Stimulated activated CD4-positive, alpha-beta T cell treated with anti-CD3 and anti-CD28 coated beads, Interleukin-15, amount 100 ng/mL, for 48 hours (primary cell): ENCODE measurements around the gene NCKAP5L.
"Not testable (repeated sequence)": the region's sequence is repeated elsewhere in the genome, so short reads cannot be mapped to it uniquely, and the experiment has no call there.

Experiments
- DNase-seq, 2 donors: peaks; one replicate each; pipeline ENCODE4 v3.0.0-alpha.2; 2020; ENCODE audit warnings: low read depth in 2 of 2

The NCKAP5L gene, protein sequence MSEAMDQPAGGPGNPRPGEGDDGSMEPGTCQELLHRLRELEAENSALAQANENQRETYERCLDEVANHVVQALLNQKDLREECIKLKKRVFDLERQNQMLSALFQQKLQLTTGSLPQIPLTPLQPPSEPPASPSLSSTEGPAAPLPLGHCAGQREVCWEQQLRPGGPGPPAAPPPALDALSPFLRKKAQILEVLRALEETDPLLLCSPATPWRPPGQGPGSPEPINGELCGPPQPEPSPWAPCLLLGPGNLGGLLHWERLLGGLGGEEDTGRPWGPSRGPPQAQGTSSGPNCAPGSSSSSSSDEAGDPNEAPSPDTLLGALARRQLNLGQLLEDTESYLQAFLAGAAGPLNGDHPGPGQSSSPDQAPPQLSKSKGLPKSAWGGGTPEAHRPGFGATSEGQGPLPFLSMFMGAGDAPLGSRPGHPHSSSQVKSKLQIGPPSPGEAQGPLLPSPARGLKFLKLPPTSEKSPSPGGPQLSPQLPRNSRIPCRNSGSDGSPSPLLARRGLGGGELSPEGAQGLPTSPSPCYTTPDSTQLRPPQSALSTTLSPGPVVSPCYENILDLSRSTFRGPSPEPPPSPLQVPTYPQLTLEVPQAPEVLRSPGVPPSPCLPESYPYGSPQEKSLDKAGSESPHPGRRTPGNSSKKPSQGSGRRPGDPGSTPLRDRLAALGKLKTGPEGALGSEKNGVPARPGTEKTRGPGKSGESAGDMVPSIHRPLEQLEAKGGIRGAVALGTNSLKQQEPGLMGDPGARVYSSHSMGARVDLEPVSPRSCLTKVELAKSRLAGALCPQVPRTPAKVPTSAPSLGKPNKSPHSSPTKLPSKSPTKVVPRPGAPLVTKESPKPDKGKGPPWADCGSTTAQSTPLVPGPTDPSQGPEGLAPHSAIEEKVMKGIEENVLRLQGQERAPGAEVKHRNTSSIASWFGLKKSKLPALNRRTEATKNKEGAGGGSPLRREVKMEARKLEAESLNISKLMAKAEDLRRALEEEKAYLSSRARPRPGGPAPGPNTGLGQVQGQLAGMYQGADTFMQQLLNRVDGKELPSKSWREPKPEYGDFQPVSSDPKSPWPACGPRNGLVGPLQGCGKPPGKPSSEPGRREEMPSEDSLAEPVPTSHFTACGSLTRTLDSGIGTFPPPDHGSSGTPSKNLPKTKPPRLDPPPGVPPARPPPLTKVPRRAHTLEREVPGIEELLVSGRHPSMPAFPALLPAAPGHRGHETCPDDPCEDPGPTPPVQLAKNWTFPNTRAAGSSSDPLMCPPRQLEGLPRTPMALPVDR (N-terminal part only)

DNA sequence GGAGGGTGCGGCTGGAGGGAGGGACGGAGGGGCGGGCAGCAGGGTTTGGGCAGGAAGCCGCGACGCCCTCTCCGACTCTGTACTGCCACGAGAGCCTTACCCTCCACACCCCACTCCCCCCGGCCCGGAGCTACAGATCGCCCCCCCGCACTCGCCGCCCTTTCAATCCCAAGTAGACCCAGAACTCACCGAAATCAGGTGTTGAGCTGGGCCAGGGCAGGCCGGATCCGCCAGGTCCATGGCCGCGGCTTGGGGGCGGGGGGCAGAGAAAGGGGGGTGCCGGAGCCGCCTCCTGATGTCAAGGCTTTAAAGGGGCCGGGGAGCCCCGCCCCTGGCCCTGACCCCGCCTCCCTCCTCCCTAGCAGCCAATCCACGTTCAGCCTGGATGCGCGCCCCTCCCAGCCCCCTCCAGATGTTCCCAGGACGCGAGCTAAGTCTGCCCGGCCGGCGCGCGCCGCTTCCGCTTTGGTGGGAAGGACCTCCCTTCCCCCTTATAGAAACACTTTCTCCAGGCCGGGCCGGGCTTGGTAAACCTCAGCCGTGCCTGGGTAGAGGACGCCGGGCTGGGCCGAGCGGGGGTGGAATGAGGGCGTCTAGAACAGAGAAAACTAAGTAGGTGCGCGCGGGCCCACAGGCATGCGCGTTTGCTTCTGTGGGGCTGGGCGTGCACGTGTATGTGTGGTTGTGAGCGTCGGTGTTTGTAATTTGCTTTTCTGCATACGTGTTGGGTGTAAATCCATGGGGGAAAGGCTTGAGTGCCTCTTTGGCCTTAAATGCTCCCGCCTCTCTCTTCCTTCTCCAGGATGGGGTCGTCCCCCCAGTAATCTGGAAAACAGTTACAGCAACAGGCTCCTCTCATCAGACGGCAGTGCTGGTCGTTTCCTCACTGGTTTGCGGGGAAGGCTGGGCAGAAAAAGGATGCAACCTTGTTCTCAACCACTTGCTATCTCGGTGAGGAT is at the start of gene NCKAP5L:
TSS of gene NCKAP5L (minus strand) at position 281 of the 959 bp plus-strand sequence. CDS start 24,369 bp downstream, outside the sequence.
- DNase-seq = peak; percentile 89 to 91

DNA sequence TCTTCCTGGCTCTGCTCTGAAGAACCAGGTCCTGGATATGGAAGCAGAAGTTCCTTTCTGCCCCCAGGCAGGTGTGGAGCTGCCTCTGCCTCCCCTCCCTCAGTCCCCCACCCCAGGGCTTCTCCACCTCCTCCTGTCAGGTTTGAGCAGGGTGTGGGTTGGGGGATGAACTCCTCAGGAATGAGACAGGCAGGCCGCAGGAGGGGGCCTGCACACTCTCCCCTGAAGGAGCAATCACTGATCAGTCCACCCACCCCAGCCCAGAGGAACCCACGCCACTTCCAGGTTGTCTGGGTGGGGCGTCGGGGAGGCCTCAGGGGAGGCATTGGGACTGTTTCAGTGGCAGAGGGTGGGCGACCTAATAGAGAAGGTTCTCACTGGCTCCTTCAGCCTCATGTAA is 48.9 kb upstream of the NCKAP5L start:
- DNase-seq = no peak

DNA sequence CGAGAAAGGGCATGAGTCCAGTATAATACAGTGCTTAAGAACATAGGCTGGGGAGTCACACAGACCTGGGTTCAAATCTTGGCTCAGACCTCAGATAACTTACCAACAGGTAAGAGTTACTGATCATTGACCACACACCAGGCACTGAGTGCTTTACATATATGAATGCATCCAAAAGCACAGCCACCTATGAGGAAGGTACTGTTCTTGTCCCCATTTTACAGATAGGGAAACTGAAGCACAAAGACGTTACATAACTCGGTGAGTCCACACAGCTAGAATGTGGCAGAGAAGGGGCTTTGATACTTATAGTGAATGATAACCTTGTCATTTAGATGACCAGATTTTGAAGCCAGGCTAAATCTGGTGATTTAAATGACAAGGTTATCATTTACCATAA is 47.9 kb upstream of the NCKAP5L start:
- DNase-seq = no peak

DNA sequence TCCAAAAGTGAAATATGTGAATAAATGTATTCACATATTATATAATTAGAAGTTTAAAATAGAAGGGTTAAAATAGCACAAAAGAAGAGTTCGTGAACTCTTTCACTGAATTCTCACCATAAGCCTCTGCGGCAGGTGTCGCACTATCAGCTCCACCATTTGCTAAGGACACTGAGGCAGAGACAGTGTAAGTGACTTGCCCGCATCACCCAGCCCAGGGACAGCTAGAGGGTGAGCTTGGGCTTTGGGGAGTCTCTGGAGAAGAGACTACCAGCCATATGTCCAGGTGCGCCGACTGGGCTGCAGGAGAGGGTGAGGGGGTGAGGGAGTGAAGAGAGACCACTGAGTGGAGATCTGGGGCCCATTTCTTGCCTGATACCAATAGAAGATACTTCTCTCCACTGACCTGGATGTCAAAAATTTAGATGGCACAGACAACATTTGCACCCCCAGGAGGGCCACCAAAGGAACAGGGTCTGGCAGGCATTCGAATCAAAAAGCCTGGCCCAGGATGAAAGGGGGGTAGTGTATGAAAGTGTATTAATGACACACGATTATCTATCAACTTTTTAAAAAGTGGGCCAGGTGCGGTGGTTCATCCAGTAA is 47.0 kb upstream of the NCKAP5L start:
- no peak for DNase-seq

DNA sequence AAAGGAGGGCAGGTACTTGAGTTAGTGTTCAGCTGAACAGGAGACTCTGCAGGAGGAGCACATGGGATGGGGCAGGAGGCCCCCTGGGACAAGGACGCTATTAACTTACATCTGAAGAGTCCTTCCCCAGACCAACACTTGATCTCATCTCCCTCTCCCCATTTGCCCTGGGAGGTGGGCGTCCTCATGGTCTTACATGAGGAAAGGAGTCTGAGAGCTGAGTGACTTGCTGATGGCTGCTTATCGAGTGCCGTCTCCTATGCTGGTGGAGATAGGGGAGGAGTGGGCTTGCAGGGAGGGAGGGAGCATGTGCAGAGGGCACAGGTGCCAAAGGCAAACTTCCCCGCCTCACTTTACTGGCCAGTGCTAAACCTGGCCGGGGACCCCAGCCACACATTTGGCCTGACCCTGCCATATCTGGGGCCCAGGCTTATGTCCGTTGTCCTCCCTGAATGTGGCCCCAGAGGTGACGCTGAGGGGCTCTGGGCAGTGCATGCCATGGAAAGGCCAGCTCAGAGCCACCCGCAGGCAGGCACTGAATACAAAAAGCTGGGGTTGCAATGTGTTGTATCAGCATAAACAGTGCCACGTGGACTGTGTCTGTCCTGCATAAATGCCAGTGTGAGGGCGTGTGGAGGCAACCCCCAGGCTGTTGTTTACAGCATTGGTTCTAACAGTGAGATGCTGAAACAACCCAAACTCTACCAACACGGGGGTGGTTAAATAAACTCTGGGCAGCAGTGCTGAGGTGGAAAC is 46.1 kb upstream of the NCKAP5L start:
- no peak for DNase-seq

DNA sequence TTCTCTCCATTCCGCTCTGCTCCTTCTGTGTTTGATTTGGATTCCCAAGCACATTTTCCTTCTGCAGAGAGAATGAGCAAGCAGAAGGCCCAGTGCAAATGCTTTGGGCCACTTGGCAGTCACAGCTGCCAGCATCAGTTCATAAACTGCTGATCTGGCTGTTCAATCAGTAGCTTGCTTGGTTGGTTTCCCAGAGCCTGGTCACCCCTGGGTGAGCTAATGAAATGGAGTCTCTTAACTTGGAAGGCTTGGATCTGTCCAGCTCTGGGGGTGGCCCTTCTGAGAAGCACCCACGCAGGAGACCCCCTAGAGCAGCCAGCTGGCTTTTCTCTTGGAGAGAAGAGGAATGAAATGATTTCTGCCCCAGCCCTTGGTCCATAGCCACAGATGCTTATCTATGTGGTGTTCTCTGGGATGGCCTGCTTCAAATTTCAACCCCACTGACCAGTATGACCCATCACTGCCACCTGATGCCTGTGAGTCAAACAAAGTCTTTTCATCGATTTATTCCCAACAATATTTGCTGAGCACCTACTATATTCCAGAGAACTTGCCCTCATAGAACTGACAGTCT is 45.2 kb upstream of the NCKAP5L start:
- no peak for DNase-seq

DNA sequence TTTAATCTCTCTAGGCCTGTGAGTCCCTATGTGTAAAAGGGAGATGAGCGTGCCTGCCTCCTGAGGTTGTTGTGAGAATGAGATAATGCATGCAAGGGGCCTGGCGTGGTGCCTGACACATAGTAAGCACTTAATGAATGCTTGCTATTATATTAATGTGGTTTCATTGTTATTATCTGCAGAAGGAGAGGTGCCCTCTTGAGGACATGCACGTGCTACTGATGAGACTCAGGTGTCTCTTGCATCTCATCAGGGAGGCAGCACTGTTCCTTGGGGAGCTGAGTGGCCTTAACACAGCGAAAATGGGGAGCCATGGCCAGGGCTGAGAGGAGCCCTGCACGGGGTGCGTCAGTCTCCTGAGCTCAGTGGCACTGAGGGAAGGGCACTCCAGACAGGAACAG is 44.6 kb upstream of the NCKAP5L start:
- DNase-seq = no peak

DNA sequence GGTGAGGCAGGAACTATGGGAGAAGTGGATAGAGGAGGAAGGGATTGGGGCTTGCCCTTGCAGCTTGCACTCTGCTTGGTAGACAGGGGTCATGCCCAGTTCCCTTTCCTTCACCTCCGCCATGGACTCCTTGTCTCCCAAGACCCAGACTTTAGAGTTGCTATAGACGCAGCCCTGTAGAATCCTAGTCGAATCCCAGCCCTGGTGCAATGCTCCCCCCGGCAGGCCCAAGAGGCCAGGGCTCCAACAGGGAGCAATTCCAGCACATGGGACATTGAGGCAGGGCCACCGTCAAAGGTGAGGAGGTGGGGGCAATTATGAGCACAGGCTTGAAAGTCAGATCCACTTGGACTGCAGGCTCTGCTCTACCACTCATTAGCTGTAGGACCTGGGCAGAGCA is 44.2 kb upstream of the NCKAP5L start:
- no peak for DNase-seq

DNA sequence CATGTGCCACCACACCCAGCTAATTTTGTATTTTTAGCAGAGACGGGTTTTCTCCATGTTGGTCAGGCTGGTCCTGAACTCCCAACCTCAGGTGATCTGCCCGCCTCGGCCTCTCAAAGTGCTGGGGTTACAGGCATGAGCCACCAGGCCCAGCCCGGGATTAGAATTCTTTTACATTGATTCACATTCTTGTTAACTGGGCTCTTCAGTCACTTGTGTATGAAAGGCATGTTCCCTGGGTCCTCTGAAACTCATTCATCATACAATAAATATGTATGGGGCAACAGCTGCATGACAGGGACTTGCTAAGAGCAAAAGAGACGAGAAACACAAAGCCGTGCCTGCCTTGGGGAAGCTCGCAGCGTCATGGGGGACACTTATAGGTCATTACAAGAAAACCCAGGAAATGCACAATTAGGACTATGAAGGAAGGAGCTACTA is 43.6 kb upstream of the NCKAP5L start:
- DNase-seq = not testable (repeated sequence)

DNA sequence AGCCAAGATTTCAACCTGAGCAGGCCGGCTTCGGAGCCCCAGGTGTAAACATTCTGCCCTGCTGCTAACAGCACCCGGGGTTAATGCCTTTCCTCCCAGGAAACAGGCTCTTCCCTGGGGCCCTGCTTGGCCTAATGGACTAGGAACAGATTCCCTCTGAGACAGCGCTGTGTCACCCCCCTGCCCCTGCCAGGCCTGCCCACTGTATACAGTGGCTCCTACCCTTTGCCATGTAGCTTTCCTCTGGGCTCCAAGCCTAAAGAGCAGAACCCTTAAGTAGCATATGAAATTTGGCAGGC is 43.0 kb upstream of the NCKAP5L start:
- no peak for DNase-seq

DNA sequence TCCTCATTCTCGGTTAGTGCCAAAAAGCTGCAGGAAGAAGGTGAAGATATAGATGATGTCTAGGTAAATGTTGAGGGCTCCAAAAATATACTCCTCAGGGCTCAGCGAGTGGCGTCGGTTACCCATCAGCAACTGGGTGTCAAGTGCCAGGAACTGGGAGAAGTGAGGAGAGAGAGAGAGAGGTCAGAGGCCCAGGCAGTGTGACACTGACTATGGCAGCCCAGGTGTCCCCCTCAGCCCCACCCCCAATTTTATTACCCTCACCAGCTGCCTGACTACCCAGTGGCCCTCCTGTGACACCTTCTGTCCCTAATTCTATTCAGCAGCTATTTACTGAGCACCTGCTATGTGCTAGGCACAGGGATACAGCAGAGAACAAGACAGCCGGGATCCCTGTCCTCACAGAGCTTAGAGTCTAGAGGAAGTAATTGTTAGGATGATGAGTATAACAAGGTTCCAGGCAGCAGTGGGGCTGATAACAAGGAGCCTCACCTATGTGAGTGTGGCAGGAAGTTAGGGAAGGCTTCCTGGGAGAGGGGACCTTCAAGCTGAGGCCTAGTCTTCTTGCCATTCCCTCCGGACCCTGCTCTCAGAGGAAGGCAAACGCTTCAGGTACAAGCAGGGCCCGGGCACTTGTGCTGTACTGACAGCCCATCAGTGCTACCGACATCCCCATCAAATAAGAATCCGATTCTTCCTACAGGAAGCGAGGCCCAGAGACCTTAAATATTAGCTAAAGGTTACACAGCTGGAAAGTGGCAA is 42.5 kb upstream of the NCKAP5L start:
- DNase-seq = no peak

DNA sequence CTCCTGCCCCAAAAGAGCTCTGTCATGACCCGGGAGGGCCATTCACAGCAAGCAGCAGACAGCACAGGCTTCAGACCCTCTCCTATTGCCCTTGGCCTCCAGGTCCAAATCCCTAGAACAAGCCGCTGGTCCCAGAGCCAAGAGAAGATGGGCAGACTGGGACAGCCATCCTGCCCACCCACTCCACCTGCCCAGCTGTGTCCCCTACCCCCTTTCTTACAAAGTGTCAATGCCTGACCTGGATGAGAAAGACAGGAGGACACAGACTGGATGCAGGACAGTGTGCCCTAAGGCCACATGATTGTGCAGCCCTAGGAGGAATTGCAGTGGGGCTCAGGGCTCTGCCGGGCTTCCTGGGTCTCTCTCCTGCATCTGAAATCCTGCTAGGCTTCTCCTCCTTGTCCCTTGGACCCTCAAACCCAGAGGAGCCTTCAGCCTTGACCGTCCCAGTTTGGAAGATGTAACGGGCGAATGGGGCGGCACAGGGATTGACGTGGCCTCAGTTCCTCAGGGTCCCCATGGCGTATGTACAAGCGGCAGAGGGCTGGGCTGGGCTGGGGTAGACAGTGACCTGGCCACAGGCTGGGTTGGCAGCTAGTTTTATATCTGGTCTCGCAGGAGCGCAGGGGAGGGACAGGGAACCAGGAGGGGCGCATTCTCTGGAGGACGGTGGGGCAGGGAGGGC is 41.7 kb upstream of the NCKAP5L start:
- no peak for DNase-seq

DNA sequence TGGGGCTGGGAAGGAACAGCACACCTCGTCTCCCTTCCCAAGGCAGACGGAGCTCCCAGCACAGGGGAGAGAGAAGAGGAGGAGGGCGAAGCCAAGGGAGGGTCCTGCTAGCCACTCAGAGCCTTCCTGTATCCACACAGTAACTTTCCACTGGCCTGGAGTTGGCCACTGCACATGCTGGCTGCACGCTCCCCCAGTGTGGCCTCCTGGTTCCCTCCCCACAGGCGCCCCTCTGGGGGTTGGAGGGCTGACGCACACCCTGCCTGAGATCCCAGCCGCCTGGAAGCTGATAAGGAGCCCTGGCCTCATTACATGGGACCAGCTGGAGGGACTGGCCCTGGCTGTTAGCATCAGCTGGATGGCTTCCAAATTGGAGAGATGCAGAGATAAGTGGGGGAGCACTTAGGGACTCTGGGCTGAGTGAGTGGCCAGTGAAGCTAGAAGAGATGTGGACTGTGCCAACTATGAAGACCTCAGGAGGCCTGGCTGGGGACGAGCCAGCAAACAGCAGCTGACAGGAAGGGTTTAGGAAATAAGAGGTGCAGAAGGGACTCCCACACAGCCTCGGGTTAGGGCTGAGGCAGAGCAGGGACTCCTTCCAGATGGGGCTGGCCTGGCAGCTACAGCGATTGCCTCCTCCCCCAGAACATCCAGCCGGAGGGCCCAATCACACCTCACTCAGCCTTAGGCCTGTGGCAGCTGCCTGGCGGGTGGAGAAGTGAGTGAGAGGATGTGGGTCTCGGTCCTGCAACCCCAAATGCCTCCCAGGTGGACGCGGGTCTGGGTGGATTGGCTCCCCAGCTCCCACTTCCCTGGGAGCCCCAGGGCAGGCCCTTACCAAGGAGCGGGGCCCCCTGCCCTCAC is 41.0 kb upstream of the NCKAP5L start:
- DNase-seq = no peak

DNA sequence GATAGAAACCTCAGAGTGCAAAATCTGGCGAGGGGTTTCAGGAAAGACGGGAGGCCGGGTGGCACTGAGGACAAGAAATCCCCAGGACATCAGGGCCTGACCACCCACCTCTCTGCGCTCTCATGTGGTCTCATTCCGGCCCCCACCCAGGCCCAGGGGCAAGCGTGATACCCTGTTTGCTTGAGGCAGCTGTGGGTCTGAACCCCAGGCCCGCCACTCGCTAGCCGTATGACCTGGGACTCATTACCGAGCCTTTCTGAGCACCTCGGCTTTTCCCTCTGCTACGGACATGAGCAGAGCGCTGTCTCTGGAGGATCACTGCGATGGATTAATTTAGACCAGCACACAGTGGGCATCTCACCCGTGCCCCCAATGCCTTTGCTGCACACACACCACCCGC is 40.2 kb upstream of the NCKAP5L start:
- DNase-seq = no peak

DNA sequence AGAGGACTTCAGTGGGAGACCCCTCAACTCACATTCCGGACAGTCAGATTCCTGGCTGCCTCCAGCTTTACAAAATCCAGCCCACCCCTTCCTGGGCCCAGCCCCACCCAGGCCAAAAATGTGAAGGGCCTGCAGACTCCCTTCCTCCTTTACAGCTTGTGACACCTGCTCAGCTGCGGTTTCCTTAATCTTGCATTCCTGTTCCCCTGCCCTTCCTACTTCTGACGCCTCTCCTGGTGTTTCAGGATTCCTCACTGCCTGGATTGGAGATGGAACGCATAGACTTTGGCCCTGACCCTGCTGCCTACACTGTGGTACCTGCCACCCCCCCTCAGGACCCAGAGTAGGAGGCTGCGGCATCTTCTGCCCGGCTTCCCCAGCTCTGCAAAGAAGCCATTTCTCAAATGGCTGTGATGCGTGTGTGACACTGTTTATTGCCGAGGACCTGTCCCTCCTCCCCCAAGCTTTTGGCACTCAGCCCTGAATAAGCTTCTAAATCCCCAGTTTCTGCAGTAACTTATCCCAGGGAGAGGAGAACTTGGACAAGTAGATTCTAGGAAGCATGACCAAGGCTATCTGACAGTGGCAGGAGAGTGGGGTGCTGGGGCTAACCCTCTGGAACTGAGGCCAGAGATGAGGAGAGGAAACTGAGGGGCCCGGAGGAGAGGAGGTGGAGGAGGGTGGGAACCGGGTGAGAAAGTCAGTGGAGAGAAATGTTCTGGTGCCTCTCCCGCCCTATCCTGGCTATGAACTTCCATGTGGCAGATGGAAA is 39.5 kb upstream of the NCKAP5L start:
- no peak for DNase-seq

DNA sequence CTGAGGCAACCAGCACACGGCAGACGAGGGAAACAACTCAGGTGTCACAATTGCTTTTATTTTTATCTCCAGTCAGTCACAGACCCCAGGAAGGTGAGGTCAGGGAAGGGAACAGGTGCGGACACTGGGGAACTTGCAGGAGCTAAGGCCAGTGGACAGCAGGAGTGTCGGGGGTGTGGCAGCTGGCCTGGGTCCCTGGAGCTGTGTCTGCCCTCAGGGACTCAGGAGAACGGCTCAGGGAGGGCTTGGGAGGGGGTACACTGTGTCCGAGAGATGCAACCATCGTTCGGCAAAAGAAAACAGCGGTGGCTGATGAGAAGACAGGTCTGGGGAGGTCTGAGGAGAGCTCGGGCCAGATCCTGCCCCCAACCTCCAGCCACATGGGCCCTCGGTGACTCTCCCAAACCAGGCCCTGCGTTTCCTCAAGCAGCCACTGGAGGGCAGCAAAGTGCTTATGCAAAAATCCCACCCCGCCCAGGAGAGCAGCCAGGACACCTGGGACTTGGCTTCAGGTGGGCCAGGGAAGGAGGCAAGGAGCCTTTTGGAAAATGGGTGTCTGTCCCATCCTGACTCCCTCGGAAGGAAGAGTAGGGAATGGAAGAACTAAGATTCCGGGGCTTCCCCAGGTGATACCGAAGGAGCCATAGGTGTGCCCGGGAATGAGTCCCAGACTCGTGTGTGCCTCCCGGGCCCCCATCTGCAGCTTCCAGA is 38.8 kb upstream of the NCKAP5L start:
- peak; percentile 58 to 59 for DNase-seq
